HG03571 (cell line): ENCODE data around the gene MGAT4A.
"Not testable (repeated sequence)": the region's sequence is repeated elsewhere in the genome, so short reads cannot be mapped to it uniquely, and the experiment has no call there.

Experiments
- ATAC-seq: cut with Tn5 transposase; IDR thresholded peaks from one replicate; pipeline ENCODE4 v1.9.1; 2021; ENCODE audit not compliant: unreplicated experiment

The MGAT4A gene

DNA sequence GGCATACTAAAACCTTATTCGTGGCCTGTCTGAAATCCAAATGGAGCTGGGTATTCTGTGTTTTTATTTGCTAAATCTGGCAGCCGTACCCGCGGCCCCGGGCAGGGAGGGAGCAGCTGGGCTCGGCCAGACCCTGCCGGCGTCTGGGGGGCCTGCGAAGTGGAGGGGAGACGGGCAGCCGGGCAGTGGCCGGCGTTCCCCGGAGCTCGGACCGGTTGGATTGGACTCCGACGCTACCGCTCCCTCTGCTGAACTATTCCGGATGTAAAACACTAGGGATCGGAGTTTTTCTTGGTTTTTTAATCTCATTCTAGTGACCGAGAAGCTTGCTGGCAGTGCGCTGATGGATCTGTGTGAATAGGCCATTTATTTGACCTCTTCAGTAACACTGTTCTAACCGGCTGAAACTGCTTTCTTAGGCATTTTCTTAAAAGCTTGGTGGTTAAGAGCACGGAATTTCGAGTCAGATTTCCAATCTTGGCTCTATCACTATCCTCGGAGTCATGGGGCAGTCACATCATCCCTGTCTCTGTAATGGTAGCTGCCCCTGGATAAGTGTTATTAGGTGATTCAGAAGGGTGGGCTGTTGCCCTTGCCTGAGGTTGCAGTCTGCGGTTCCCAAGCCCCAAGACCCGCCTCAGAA is 121.8 kb downstream of the MGAT4A start:
- no peak for ATAC-seq

GRCh38 chr2:98608116-98608961 is 122.6 kb downstream of the MGAT4A start, which contains the start of the genes COA5 and UNC50:
TSS of gene COA5 (minus strand) at chr2:98608512. CDS start at chr2:98608405, 107 bp downstream.
TSS of gene UNC50 (plus strand) at chr2:98608589. CDS start at chr2:98609760, 1,171 bp downstream.
- ATAC-seq = peak; percentile 85

- no peak for ATAC-seq
Observed at GRCh38 chr2:98607741-98608115, 123.2 kb downstream of the MGAT4A start.

GRCh38 chr2:98607104-98607503 is 123.8 kb downstream of the MGAT4A start:
- no peak for ATAC-seq

- ATAC-seq = no peak
Observed at GRCh38 chr2:98606431-98606830, 124.5 kb downstream of the MGAT4A start.

DNA sequence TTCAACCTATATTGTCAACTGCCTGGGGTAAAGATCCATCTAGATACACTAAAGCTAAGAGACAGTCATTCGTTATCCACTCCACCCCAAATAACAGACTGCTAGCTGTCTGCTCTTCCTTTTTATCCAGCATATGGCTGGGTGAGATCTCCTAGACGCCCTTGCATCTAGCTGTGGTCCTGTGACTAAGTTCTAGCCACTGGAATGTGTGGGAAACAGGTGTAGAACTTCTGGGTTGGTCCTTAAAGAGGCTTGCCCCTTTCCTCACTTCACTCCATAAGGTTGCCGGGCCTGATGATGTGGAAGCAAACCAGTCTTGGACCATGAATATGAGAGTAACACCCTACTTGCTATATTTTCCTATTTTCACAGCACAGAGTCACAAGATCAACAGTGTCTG is 125.9 kb downstream of the MGAT4A start:
- ATAC-seq = no peak

DNA sequence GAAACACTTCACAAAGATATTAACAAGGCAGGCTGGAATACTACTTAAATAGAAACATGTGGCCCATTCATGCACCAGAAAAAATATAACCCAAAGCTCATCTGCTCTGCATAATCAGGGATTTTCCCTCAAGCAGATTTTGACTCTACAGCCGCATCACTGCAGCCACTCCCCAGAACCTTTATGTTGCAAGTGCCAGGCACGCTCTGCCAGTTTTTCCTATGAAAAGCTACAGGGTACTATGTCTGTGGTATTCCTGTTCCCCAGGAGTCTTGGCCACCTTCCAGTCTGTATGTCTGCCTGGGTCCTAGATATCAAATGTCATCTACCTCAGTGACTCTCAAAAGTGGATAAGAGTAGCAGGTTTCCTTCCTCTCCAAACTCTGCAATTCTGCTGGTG is 126.4 kb downstream of the MGAT4A start:
- ATAC-seq = no peak

DNA sequence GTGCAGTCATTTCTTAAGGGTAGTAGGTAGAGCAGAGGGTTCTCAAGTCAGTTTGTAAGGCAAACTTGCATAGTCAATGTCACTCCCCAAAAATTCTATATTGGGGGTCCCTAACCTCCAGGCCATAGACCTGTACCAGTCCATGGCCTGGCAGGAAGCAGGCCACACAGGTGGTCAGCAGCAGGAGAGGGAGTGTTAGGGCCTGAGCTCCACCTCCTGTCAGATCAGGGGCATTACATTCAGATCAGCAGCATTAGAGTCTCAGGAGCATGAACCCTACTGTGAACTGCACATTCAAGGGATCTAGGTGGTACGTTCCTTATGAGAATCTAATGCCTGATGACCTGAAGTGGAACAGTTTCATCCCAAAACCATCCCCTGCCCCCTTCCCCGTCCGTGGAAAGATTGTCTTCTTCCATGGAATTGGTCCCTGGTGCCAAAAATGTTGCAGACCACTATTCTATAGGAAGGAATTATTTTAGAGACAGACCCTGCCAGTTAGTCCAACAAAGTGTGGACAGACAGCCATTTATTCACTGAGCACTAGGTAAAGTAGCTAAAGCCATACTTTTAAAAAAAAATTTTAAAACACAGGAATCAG is 129.3 kb downstream of the MGAT4A start:
- ATAC-seq = peak; percentile 68

GRCh38 chr2:98598781-98599428 is 132.0 kb downstream of the MGAT4A start:
- no peak for ATAC-seq

- ATAC-seq = not testable (repeated sequence)
Observed at GRCh38 chr2:98594665-98595064, 136.3 kb downstream of the MGAT4A start.

DNA sequence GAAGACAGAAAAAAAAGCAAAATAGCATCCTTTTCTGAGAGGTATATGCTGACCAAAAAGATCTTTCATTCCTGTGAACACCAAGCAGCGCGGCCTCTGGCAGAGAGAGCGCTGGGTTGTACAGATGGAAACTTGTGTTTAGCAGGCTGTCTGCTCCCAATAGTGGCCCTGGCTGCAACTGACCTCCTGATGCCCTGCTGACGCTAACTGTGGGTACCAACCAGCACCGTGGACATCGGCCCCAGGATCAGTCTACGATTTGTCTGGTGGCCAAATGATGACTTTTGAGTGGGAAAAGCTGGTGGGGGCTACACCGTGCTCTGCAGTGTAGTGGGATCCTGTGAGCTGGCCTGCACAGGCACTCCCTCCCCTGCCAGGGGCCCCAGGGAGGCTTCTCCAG is 138.4 kb downstream of the MGAT4A start:
- ATAC-seq = no peak

DNA sequence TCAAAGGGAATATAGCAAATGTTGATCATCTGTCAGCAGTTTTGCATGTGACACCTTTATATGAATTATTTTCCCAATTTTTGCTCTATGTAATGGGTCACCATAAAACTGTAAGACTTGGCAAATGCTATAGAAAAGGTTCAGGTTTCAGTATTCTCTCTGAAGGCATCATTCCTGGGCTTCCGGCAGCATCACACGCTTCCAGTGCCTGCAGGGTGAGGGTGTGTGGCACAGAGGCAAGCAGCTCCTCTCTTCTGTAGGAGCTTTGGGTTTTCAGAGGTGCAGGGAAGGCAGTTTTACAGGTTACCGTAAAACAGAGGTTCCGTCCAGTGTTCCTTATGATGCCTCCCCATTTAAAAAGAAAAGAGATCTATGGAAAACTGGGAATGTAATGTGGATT is 141.4 kb downstream of the MGAT4A start:
- ATAC-seq = no peak

DNA sequence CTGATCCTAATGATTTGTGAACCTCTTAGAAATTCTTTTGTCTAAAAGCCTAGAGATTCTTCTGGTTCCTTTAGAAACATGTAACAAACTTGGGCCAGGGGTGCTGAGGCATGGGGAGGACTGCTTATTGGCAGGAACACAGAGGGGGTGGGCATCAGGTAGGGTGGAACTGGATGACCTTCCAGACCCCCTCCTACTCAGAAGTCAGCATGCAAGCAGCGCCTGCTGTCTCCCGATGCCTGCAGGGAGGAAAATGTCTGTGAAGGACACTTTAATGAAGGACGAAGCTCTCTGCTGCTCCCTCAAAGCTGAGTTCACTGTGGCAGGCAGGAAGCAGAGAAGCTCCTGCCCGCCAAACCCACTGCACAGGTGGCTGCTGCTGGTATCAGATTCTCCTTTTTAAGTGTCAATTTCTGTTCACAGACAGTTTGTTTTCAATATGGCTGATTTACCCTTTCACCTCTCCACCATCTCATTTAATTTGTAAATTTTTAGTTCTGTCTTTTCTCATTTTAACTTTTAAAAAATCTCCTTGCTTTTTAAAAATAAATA is 142.0 kb downstream of the MGAT4A start:
- ATAC-seq = no peak

- ATAC-seq = no peak
Observed at GRCh38 chr2:98586551-98587140, 144.3 kb downstream of the MGAT4A start.

GRCh38 chr2:98585386-98585785 is 145.5 kb downstream of the MGAT4A start:
- no peak for ATAC-seq

DNA sequence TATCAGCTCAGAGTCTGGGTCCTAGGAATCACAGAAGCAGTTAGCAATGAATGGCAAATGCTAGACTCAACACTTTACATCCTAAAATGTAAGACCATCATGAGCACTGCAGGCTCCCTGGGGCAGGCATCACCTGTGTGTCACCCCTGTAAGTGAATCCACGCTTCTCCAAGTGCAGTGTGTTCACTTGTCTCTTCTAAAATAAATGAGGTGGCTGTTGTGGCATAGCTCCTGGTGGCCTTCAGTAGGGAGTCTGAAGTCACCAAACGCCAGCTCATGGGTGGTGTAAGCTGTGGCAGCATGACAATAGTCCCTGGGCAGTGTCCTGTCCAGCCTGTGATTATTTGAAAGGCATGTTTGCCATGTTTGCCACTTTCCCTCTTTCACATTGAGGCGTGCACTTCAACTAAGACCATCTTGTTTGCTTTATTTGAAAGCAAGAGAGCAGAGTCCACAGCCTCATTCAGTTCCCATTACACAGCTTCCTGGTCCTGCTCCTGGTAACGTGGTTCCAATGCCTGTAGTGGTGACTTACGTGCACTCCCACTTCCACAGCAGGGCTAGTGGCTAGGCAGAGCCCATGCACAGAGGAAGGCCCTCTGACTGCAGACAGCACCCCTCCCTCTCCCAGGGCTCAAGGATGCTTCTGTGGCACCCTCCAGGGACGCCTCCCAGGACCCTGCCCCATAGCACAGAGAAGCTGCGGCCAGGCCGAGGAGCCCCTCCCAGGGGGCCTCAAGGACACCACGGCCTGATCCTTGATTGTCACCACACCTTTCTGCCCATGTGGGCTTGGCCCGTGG is 146.9 kb downstream of the MGAT4A start:
- ATAC-seq = no peak

- no peak for ATAC-seq
Observed at GRCh38 chr2:98583276-98583675, 147.7 kb downstream of the MGAT4A start.

DNA sequence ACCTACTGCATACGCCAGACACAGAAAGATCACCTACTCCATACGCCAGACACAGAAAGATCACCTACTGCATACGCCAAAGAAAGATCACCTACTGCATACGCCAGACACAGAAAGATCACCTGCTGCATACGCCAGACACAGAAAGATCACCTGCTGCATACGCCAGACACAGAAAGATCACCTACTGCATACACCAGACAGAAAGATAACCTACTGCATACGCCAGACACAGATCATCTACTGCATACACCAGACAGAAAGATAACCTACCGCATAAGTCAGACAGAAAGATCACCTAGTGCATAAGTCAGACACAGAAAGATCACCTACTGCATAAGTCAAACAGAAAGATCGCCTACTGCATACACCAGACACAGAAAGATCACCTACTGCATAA is 148.4 kb downstream of the MGAT4A start:
- no peak for ATAC-seq

GRCh38 chr2:98580656-98581284 is 150.2 kb downstream of the MGAT4A start:
- ATAC-seq = no peak
